Activated naive CD4-positive, alpha-beta T cell treated with anti-CD3 and anti-CD28 coated beads, Interleukin-2, amount 10 ng/mL, durations not matched to agents 5 hours and 36 hours (primary cell): ENCODE results near the gene ZNF521. TPM values are rescaled to one million over a fixed set of nuclear protein-coding genes. Genes with fewer than 3 reads are reported as not detected.

Experiments
- total RNA-seq, 2 experiments: library from RNA; stranded (reverse); gene quantifications; one replicate each; pipeline ENCODE4 v1.2.3, GENCODE V29; 2021

ZNF521 gene
- total RNA-seq, result not detected

DNA sequence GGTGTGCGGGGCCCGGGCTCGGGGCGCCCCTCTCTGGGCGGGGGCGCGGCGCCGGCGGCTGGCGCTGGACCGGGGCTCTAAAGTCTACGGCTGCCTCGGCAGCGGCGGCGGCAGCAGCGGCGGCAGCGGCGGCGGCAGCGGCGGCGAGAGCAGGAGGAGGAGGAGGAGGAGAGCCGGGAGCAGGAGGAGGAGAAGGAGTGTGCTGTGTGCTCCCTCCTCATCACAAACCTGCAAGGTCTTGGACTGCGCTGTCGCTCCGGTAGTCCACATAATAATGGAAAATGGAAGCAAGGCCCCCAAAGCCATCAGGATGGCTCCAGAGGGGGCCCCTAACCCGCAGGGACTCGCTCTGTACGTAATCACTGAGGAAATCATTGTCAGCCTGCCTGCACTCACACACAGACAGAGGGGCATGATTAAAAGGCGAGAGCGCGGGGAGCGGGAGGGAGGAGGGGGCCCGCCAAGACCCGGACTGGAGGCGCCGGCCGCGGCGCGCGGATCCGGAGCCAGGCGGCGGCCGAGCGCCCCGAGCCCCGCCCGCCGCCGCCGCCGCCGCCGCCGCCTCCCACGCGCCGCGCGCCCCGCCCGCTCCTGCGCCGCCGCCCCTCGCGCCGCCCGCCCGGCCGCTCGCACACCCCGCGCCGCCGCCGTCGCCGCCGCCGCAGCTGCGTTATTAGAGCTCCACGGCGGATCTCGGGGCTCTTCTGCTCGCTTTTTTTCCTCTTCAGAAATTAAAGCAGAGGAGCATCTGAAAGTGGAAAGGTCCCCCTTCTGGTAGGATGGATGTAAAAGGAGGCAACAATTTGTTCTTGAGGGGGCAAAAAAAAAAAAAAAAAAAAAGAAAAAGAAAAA lies at the start of gene ZNF521:
Gene ZNF521, minus strand, starts transcription at position 390 of the 852 bp plus-strand sequence. CDS start 1,220 bp downstream, outside the sequence.

